NT2/D1 (cell line): ENCODE data around the gene PRSS27.
A peak's percentile ranks its signal among the peaks of the same experiment; 100 is the strongest.
"Not testable (repeated sequence)": the region's sequence is repeated elsewhere in the genome, so short reads cannot be mapped to it uniquely, and the experiment has no call there.

Source experiments
- DNase-seq: peaks from one replicate; pipeline ENCODE4 v3.0.0-alpha.2; 2011; ENCODE audit warnings: low read depth, low spot score
- H3K27me3 ChIP-seq: 2 replicates; pipeline ENCODE4 v1.6.0; 2011; ENCODE audit warnings: mild to moderate bottlenecking; ENCODE audit not compliant: insufficient read length, insufficient read depth
- H3K36me3 ChIP-seq: 2 replicates; pipeline ENCODE4 v1.6.1; 2011; ENCODE audit warnings: mild to moderate bottlenecking, low read length, mixed read lengths; ENCODE audit not compliant: insufficient read depth, insufficient read length
- H3K4me1 ChIP-seq: 2 replicates; pipeline ENCODE4 v1.5.1; 2011; ENCODE audit not compliant: insufficient read depth, insufficient read length
- H3K4me3 ChIP-seq: 2 replicates; pipeline ENCODE4 v1.5.1; 2011; ENCODE audit warnings: low read depth; ENCODE audit not compliant: insufficient read length
- H3K9ac ChIP-seq: 2 replicates; pipeline ENCODE4 v1.6.0; 2011; ENCODE audit warnings: low read depth; ENCODE audit not compliant: insufficient read length
- H3K9me3 ChIP-seq: 2 replicates; pipeline ENCODE4 v1.5.1; 2011; ENCODE audit warnings: mild to moderate bottlenecking, low read length; ENCODE audit not compliant: insufficient read depth
- SUZ12 ChIP-seq: IDR thresholded peaks from 2 replicates; pipeline ENCODE4 v1.6.1; 2011; ENCODE audit not compliant: insufficient read length, insufficient read depth; ENCODE audit errors: extremely low read depth
- YY1 ChIP-seq: IDR thresholded peaks from 2 replicates; pipeline ENCODE4 v1.6.1; 2011; ENCODE audit not compliant: insufficient read length, insufficient read depth
- ZNF274 ChIP-seq: IDR thresholded peaks from 2 replicates; pipeline ENCODE4 v1.6.1; 2011; ENCODE audit warnings: mild to moderate bottlenecking, low read depth, low read length

Gene PRSS27

GRCh38 chr16:2724088-2724676, 4.2 kb upstream of the PRSS27 start:
- no peaks in the 10 kb centered on the region for H3K9me3 ChIP-seq
- no peak for TF ChIP-seq YY1
- TF ChIP-seq ZNF274 = no peak
- TF ChIP-seq SUZ12 = no peak
- peaks cover 12% of the 10 kb centered on the region for H3K4me1 ChIP-seq
- H3K9ac ChIP-seq = no peak overlapping the region
- DNase-seq = no peak
- H3K4me3 ChIP-seq = no peak overlapping the region
- H3K36me3 ChIP-seq = no peaks in the 10 kb centered on the region
- H3K27me3 ChIP-seq = no peaks in the 10 kb centered on the region

DNA sequence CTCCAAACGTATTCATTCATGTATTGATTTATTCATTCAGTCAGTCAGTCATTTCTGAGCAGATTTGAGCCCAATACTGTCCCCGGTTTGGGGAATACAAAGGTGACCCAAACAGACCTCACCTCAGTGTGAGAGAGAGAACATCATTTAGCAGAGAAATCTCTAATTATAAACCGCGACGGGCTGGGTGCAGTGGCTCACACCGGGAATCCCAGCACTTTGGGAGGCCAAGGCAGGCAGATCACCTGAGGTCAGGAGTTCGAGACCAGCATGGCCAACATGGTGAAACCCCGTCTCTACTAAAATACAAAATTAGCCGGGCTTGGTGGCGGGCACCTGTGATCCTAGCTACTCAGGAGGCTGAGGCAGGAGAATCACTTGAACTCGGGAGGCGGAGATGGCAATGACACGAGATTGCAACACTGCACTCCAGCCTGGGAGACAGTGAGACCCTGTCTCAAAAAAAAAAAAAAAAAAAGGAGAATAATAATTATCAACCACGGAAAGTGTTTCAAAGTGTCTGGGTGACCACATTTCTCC, 1.7 kb upstream of the PRSS27 start:
- H3K4me3 ChIP-seq = peak overlapping the region; percentile 51
- DNase-seq, H3K27me3 ChIP-seq, H3K36me3 ChIP-seq, H3K9me3 ChIP-seq: not testable (repeated sequence)
- H3K4me1 ChIP-seq = peaks cover 28% of the 10 kb centered on the region
- peak overlapping the region; percentile 71 for H3K9ac ChIP-seq

GRCh38 chr16:2720719-2721633, 952 bp upstream of the PRSS27 start:
- Histone ChIP-seq H3K4me1 (peaks cover 30% of the 10 kb centered on the region), H3K27me3 (no peaks in the 10 kb centered on the region), H3K4me3 (peak overlapping the region; percentile 51), H3K9me3 (no peaks in the 10 kb centered on the region), H3K9ac (peak overlapping the region; percentile 81), H3K36me3 (no peaks in the 10 kb centered on the region)
- DNase-seq = peak; percentile 92
- TF ChIP-seq SUZ12 (no peak), YY1 (no peak), ZNF274 (no peak)

DNA sequence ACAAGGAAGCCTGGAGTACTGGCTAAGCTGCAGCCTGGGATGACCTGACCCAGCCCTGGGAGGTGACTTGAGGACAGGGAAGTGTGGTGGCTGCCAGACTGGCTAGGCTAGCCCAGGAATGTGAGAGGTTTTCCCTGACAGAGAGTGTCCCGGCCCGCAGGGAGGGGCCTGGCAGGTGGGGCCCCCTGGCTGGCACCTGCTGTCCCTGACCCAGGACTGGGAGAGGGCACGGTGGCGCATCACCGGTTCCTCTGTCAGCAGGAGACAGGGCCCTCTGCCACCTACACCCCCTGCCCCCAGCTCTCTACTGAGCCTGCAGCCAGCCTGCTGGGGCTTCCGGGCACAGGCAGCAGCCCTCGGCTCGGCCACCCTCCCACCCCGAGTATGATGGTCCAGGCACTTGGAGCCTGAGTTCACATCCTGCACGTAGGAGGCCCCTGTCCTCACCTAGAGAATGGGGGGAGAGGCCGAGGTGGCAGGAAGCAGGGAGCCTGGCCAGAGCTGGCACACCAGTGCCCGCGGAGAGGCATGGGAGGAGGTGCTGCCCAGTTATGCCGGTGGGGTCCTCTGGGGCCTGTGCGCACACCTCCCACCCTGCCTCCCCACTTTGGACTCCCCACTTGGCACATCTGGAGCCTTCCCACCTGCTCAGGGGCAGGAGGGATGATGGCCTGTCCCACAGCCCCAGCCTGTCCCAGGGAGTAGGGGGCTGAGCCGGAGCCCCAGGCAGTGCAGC, 528 bp downstream of the PRSS27 start:
- DNase-seq = no peak
- no peak for TF ChIP-seq ZNF274
- no peak for TF ChIP-seq SUZ12
- Histone ChIP-seq H3K4me1 (peaks cover 30% of the 10 kb centered on the region), H3K4me3 (peak overlapping the region; percentile 19), H3K9ac (peak overlapping the region; percentile 81), H3K36me3 (no peaks in the 10 kb centered on the region), H3K9me3 (no peaks in the 10 kb centered on the region), H3K27me3 (no peaks in the 10 kb centered on the region)

- no peaks in the 10 kb centered on the region for H3K36me3 ChIP-seq
- H3K4me3 ChIP-seq = no peak overlapping the region
- no peak for DNase-seq
- peak overlapping the region; percentile 32 for H3K9ac ChIP-seq
- H3K9me3 ChIP-seq = no peaks in the 10 kb centered on the region
- TF ChIP-seq YY1 (no peak), ZNF274 (no peak), SUZ12 (no peak)
- H3K4me1 ChIP-seq = peaks cover 29% of the 10 kb centered on the region
- no peaks in the 10 kb centered on the region for H3K27me3 ChIP-seq
Observed at GRCh38 chr16:2717383-2718263, 2.4 kb downstream of the PRSS27 start.

DNA sequence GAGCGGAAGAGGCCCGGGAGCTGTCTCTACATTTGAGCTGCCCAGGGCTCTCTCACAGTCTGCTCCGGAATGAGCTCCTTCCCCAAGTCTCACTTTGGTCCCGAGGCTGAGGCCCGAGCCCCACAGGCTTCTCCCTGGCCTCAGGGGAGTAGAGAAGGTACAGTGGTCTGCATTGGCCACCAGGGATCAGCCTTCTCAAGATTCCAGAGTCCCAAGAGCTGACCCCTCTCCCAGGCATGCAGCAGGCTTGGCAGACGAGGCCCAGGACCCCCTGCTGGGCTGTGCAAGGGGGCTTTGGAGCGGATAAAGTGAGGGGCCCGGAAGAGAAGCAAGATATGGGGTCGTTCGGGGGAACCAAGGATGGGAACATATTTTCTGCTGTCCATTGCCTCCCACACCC, 3.1 kb downstream of the PRSS27 start:
- Histone ChIP-seq H3K9me3 (no peaks in the 10 kb centered on the region), H3K4me1 (peaks cover 28% of the 10 kb centered on the region), H3K27me3 (no peaks in the 10 kb centered on the region), H3K9ac (peak overlapping the region; percentile 32), H3K36me3 (no peaks in the 10 kb centered on the region), H3K4me3 (no peak overlapping the region)
- DNase-seq = no peak
- TF ChIP-seq ZNF274 (no peak), YY1 (no peak), SUZ12 (no peak)
